ENCODE results near the gene MRPL14. TPM values are rescaled to one million over a fixed set of nuclear protein-coding genes. Genes with fewer than 3 reads are reported as not detected.

Gene MRPL14
- total RNA-seq, 1 donor from 2014 or later: 36.8 TPM

- peak overlapping the region; percentile 89 for H3K27ac ChIP-seq (replicated peaks)
- H3K4me1 ChIP-seq: peaks cover 65% of the 10 kb centered on the region
- peak; percentile 39 for DNase-seq
Measured at GRCh38 chr6:44064089-44064947, 62.9 kb downstream of the MRPL14 start.

DNA sequence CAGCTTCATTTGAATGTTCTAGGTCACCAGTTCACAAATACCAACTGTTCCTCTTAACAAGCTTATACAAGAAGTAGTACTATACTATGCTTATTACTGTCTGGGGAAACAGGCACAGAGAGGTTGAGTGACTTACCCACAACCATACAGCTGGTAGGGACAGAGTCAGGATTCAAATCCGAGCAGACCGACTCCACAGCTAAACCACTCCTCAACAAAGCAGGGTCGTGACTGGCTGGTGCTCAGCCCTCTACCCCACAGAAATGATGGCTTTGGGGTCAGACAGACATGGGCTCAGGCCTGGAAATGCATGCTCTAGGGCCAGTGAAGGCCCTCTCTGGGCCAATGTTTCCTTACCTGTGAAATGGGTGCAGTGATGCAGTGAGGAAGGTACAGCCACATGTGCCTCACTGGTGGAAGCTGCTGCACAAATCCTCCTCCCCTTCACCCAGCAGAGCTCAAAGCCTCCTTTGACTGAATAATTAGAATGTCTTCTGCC is 63.6 kb downstream of the MRPL14 start:
- Histone ChIP-seq H3K36me3 (no peaks in the 10 kb centered on the region), H3K4me1 (peaks cover 72% of the 10 kb centered on the region), H3K27me3 (ENCODE audit: low read depth) (no peaks in the 10 kb centered on the region), H3K9me3 (replicated peaks) (no peaks in the 10 kb centered on the region), H3K27ac (replicated peaks) (peak overlapping the region; percentile 89), H3K4me3 (no peak overlapping the region)
- no peak for TF ChIP-seq CTCF (IDR thresholded peaks at IDR 0.05; ENCODE audit: borderline replicate concordance)
- DNase-seq: no peak
- intact Hi-C loops (cut with micrococcal nuclease): no loop called here

More at GRCh38 chr6:44064089-44064947, 62.9 kb downstream of the MRPL14 start:
- intact Hi-C loops (cut with micrococcal nuclease): no loop called here
- Histone ChIP-seq H3K9me3 (replicated peaks) (no peaks in the 10 kb centered on the region), H3K27me3 (ENCODE audit: low read depth) (no peaks in the 10 kb centered on the region), H3K4me3 (no peak overlapping the region), H3K36me3 (no peaks in the 10 kb centered on the region)
- TF ChIP-seq CTCF (IDR thresholded peaks at IDR 0.05; ENCODE audit: borderline replicate concordance): no peak

Other genes starting within 250 kb of the MRPL14 start
- gene TMEM63B, start 102 bp upstream of the MRPL14 start, total RNA-seq: 37.2 TPM
- gene CAPN11, start 31.4 kb upstream of the MRPL14 start, total RNA-seq: 0.25 TPM
- gene MYMX, start 89.5 kb upstream of the MRPL14 start, total RNA-seq: 0.36 TPM
- 154 TPM for gene SLC29A1, start 96.1 kb upstream of the MRPL14 start, total RNA-seq
- gene HSP90AB1, start 119.6 kb upstream of the MRPL14 start, total RNA-seq: 786 TPM
- 20.2 TPM for gene SLC35B2, start 130.1 kb upstream of the MRPL14 start, total RNA-seq
- 2.1 TPM for gene NFKBIE, start 138.1 kb upstream of the MRPL14 start, total RNA-seq
- gene TMEM151B, start 143.0 kb upstream of the MRPL14 start, total RNA-seq: not detected
- gene AARS2, start 185.9 kb upstream of the MRPL14 start, total RNA-seq: 10.6 TPM
- not detected for gene SPATS1, start 215.2 kb upstream of the MRPL14 start, total RNA-seq

Measured in left ventricle myocardium inferior (tissue), 1 donor.